CD4-positive, alpha-beta T cell (primary cell): ENCODE measurements around the gene HLA-B. TPM values are rescaled to one million over a fixed set of nuclear protein-coding genes. Genes with fewer than 3 reads are reported as not detected.

Experiments used
- ATAC-seq: fragments of 200-7000 bp; cut with Tn5 transposase; one replicate; pipeline ENCODE4 v1.10.0; 2022; ENCODE audit warnings: mild to moderate bottlenecking; ENCODE audit not compliant: poor library complexity
- CTCF ChIA-PET: fragments of 350-600 bp; sonication (Branson Sonifier 250); formaldehyde crosslinking; loops from one replicate; lab custom pipeline; 2021; ENCODE audit warnings: antibody characterized with exemption, inconsistent platforms; lab: Charles Lee
- POLR2A ChIA-PET: fragments of 350-600 bp; sonication (Branson Sonifier 250); formaldehyde crosslinking; loops from one replicate; lab custom pipeline; 2021; ENCODE audit warnings: antibody characterized with exemption, inconsistent platforms; lab: Charles Lee
- DNase-seq, 14 experiments: peaks; one replicate each; pipeline ENCODE4 v3.0.0-alpha.2; 2013 to 2020; ENCODE audit warnings: mixed read lengths in 2 of 14
- H3K27ac ChIP-seq, 2 donors: one replicate each; pipeline versions ENCODE4 v1.5.1 to v1.7.0; 2013; ENCODE audit warnings: low read length in 2 of 2, low read depth in 1 of 2, mild to moderate bottlenecking in 1 of 2
- H3K27me3 ChIP-seq, 2 experiments: 1 replicate in 1 of 2; 2 replicates in 1 of 2; pipeline versions ENCODE4 v1.6.1 to v1.7.0; 2013; ENCODE audit warnings: low read length in 2 of 2, control low read depth in 1 of 2, mild to moderate bottlenecking in 1 of 2, moderate library complexity in 1 of 2; ENCODE audit not compliant: insufficient read depth in 2 of 2, control insufficient read depth in 1 of 2
- H3K36me3 ChIP-seq: one replicate; pipeline ENCODE4 v1.6.1; 2013; ENCODE audit warnings: low read length, control low read depth; ENCODE audit not compliant: insufficient read depth
- H3K4me1 ChIP-seq: one replicate; pipeline ENCODE4 v1.6.1; 2013; ENCODE audit warnings: low read length, control low read depth; ENCODE audit not compliant: insufficient read depth
- H3K4me3 ChIP-seq: one replicate; pipeline ENCODE4 v1.5.1; 2013; ENCODE audit warnings: mild to moderate bottlenecking, low read length, moderate library complexity
- H3K9me3 ChIP-seq, 2 experiments: 1 replicate in 1 of 2; 2 replicates in 1 of 2; pipeline versions ENCODE4 v1.6.1 to v1.7.0; 2013; ENCODE audit warnings: low read length in 2 of 2, mild to moderate bottlenecking in 2 of 2, control low read depth in 1 of 2, moderate library complexity in 1 of 2; ENCODE audit not compliant: control insufficient read depth in 1 of 2, insufficient read depth in 1 of 2
- H3K27ac Mint-ChIP-seq: one replicate; pipeline ENCODE4 v1.8.0; 2020; ENCODE audit warnings: mixed read lengths
- H3K27me3 Mint-ChIP-seq: one replicate; pipeline ENCODE4 v1.8.0; 2021; ENCODE audit warnings: mixed read lengths
- H3K36me3 Mint-ChIP-seq: one replicate; pipeline ENCODE4 v1.8.0; 2021; ENCODE audit warnings: low read depth, mixed read lengths
- H3K4me1 Mint-ChIP-seq: one replicate; pipeline ENCODE4 v1.8.0; 2021; ENCODE audit warnings: low read depth, mixed read lengths
- H3K4me3 Mint-ChIP-seq: one replicate; pipeline ENCODE4 v1.8.0; 2020; ENCODE audit warnings: mild to moderate bottlenecking, mixed read lengths
- H3K9me3 Mint-ChIP-seq: one replicate; pipeline ENCODE4 v1.8.0; 2020; ENCODE audit warnings: mixed read lengths
- intact Hi-C, 2 experiments: fragments of 100-400 bp; cut with DNase I in 1 of 2; cut with micrococcal nuclease in 1 of 2; formaldehyde crosslinking; loops; one replicate each; pipeline versions ENCODE4 v1.15.1 to v1.9.0; 2023 to 2025; cut with DNase I, micrococcal nuclease
- total RNA-seq, 174 experiments: library from RNA in 2 of 174; stranded (reverse) in 2 of 174; gene quantifications; one replicate each; pipeline ENCODE4 v1.2.3 and lab custom pipeline; 2021 to 2026
- TF ChIP-seq, protein P1 (sequence below): fragments of 200-600 bp; IDR thresholded peaks from one replicate; pipeline ENCODE4 v1.8.0; 2022; ENCODE audit warnings: antibody characterized with exemption, mild to moderate bottlenecking

HLA-B gene
- total RNA-seq, 2 experiments from 2014 or later = 6,758 to 7,013 TPM

GRCh38 chr6:31362751-31363150 is 5.8 kb upstream of the HLA-B start:
- Mint-ChIP-seq H3K9me3 (no peaks in the 10 kb centered on the region), H3K27me3 (peaks cover 9% of the 10 kb centered on the region), H3K27ac (no peak overlapping the region), H3K4me3 (no peak overlapping the region), H3K4me1 (peaks cover 38% of the 10 kb centered on the region), H3K36me3 (peaks cover 9% of the 10 kb centered on the region)
- intact Hi-C loops = no loop called here
- Histone ChIP-seq H3K27me3 (no peaks in the 10 kb centered on the region), H3K9me3 (no peaks in the 10 kb centered on the region), H3K36me3 (no peaks in the 10 kb centered on the region), H3K27ac (no peak overlapping the region), H3K4me1 (peaks cover 23% of the 10 kb centered on the region), H3K4me3 (no peak overlapping the region)
- TF ChIP-seq, protein P1, sequence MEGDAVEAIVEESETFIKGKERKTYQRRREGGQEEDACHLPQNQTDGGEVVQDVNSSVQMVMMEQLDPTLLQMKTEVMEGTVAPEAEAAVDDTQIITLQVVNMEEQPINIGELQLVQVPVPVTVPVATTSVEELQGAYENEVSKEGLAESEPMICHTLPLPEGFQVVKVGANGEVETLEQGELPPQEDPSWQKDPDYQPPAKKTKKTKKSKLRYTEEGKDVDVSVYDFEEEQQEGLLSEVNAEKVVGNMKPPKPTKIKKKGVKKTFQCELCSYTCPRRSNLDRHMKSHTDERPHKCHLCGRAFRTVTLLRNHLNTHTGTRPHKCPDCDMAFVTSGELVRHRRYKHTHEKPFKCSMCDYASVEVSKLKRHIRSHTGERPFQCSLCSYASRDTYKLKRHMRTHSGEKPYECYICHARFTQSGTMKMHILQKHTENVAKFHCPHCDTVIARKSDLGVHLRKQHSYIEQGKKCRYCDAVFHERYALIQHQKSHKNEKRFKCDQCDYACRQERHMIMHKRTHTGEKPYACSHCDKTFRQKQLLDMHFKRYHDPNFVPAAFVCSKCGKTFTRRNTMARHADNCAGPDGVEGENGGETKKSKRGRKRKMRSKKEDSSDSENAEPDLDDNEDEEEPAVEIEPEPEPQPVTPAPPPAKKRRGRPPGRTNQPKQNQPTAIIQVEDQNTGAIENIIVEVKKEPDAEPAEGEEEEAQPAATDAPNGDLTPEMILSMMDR = no peak
- no peak for ATAC-seq
- ChIA-PET CTCF (interaction anchor here (1.1 kb wide), 1 partner anchor 166 kb away, joined by 5 read pairs; no protein-coding TSS in a partner anchor), POLR2A (interaction anchor here (0.6 to 1.8 kb wide), 4 partner anchors 9 to 166 kb away, joined by 3 to 9 read pairs (median 3); no protein-coding TSS in a partner anchor)
- no peak for DNase-seq

- H3K4me3 Mint-ChIP-seq = peak overlapping the region; percentile 80
- TF ChIP-seq, protein P1 = no peak
- ChIA-PET POLR2A (interaction anchor here (0.6 to 2.7 kb wide), 4 partner anchors 9 to 745 kb away, joined by 3 to 34 read pairs (median 4); no protein-coding TSS in a partner anchor), CTCF (interaction anchor here (2.4 kb wide), 1 partner anchor 163 kb away, joined by 7 read pairs; no protein-coding TSS in a partner anchor)
- H3K27me3 ChIP-seq = no peaks in the 10 kb centered on the region
- peaks cover 22% of the 10 kb centered on the region for H3K36me3 ChIP-seq
- DNase-seq (no peak), ATAC-seq (no peak)
- H3K9me3 ChIP-seq = no peaks in the 10 kb centered on the region
- H3K27ac ChIP-seq = no peak overlapping the region
- intact Hi-C loops = no loop called here
- H3K27me3 Mint-ChIP-seq = no peaks in the 10 kb centered on the region
- H3K9me3 Mint-ChIP-seq = no peaks in the 10 kb centered on the region
- no peak overlapping the region for H3K4me3 ChIP-seq
- peak overlapping the region; percentile 100 for H3K27ac Mint-ChIP-seq
- peaks cover 50% of the 10 kb centered on the region for H3K4me1 Mint-ChIP-seq
- H3K36me3 Mint-ChIP-seq = peaks cover 38% of the 10 kb centered on the region
- peaks cover 25% of the 10 kb centered on the region for H3K4me1 ChIP-seq
Measured at GRCh38 chr6:31359581-31359980, 2.6 kb upstream of the HLA-B start.

DNA sequence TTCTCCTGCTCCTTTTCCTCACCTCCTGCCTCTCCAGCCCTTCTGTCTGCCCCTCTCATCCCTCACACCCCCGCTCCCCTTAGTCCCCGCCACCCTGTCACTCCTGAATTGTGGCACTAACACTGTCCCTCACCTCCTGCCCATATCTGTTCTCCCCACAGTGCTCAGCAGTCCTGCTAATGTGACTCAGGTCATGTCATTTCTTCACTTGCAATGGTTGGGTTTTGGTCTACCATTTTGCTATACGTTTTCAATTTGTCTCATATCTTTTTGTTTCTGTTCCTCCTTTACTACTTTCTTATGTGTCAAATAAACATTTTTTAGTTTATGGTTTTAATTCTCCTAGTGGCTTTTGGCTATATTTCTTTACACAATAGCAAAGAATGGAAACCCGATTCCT is 1.3 kb upstream of the HLA-B start:
- Histone ChIP-seq H3K4me1 (peaks cover 37% of the 10 kb centered on the region), H3K27ac (peak overlapping the region; percentile 97 to 99), H3K4me3 (peak overlapping the region; percentile 76), H3K9me3 (no peaks in the 10 kb centered on the region), H3K36me3 (peaks cover 35% of the 10 kb centered on the region), H3K27me3 (no peaks in the 10 kb centered on the region)
- peaks cover 58% of the 10 kb centered on the region for H3K4me1 Mint-ChIP-seq
- peaks cover 5% of the 10 kb centered on the region for H3K27me3 Mint-ChIP-seq
- ChIA-PET CTCF (interaction anchor here (2.2 to 2.4 kb wide), 2 partner anchors 8 to 161 kb away, joined by 7 to 16 read pairs; no protein-coding TSS in a partner anchor), POLR2A (interaction anchor here (0.9 to 2.7 kb wide), 6 partner anchors 8 to 200 kb away, joined by 4 to 34 read pairs (median 6); partner anchors contain the start of genes CCHCR1 and TCF19)
- H3K9me3 Mint-ChIP-seq = no peaks in the 10 kb centered on the region
- intact Hi-C loops = no loop called here
- DNase-seq = no peak
- H3K36me3 Mint-ChIP-seq = peaks cover 51% of the 10 kb centered on the region
- H3K27ac Mint-ChIP-seq = peak overlapping the region; percentile 100
- no peak for ATAC-seq
- TF ChIP-seq, protein P1 = no peak
- peak overlapping the region; percentile 100 for H3K4me3 Mint-ChIP-seq
